Activated CD8-positive, alpha-beta memory T cell treated with anti-CD3 and anti-CD28 coated beads for 48 hours (primary cell): ENCODE data around the gene VRK3.

Experiments
- DNase-seq, 3 experiments: peaks; one replicate each; pipeline ENCODE4 v3.0.0-alpha.2; 2020; ENCODE audit warnings: low read depth in 2 of 3, low spot score in 2 of 3

The VRK3 gene

GRCh38 chr19:49932731-49933131, 92.4 kb downstream of the VRK3 start:
- DNase-seq: no peak

GRCh38 chr19:49932041-49932451, 93.1 kb downstream of the VRK3 start:
- DNase-seq: no peak

DNA sequence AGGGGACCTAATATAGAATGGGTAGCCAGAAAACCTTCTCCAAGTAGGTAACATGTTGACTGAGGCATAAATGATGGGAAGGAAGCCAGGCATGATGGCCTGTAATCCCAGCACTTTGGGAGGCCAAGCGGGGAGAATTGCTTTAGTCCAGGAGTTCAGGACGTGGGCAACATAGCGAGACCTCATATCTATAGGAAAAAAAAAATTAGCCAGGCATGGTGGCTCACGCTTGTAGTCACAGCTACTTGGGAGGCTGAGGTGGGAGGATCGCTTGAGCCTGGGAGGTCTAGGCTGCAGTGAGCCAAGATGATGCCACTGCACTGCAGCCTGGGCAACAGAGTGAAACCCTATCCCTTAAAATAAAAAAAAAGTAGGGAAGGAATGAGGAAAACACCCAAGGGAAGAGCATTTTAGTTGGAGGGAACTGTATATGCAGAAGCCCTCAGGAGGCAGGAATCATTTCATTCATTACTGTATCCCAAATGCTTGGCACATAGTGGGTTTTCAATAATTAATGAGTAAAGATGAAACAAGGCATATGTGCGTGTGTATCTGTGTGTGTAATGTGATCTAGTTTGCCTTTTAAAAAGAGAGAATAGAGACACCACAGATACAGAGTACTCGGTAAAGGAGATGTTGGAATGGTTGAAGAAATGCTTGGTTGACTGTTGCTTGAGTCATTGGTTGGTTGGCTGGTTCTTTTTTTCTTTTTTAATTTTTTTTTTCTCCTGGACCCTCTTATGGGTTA, 93.7 kb downstream of the VRK3 start:
- DNase-seq: no peak

- DNase-seq: no peak
Measured at GRCh38 chr19:49930483-49931011, 94.6 kb downstream of the VRK3 start.

DNA sequence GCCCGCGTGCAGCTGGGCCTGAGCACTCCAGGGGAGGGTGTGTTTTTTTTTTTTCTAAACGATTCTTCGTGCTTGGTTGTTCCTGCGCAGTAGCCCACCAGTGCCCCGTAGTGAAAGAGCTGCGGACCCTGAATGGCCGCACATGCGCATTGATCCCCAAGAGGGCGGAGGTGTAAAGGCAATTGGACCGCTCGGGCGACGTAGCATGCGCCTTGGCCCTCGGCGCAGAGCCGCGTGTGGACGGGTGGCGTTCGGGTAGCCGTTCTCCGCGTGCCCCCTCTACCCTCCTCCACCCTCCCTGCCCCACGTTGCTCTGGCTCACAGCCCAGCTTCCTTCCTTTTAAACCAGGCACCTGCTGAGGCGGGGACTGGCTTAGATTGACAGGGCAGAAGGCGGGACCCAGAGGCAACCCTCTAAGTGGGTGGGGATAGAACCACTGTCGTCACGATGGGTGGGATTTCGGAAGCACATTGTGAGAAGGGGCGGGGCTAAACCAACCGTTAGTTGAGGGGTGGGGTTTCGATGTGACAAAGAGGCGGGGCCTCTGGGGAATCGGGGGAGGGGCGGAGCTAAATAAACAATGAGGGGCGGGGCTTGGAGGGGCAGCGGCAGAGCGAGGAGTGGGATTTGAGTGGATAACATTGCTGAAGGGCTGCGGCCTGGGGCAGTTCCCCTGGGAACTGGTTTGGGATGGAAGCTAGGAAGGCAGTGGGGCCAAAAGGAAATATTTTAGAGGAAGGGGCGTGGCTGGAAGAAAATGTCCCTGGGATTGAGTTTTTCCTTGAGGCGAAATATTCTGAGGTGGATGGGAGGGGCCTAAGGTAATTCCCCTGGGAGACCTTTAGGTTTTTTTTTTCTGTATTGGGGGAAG, 95.3 kb downstream of the VRK3 start:
- peak; percentile 67 to 81 (median 76) for DNase-seq

DNA sequence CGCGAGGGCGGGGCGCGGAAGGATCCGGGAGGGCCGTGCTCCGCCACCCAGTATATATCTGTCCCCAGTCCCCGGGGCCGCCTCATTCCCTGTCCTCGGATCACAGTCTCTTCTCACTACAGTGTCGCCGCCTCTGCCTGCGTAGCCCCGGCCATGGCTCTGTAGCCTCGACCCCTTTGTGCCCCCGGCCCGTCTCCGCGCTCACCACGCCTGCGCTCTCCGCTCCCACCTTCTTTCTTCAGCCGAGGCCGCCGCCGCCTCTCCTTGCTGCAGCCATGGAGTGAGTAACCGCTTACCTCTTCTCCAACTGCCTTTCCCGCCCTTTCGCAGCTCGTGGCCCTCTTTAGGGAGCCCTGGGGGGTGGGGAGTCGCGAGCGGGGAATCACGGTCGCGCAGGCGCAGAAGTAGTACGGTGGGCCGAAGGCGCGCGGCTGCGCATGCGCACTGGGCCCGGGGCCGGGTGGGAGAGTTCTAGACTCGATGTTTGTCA, 96.0 kb downstream of the VRK3 start, which contains the start of the genes ATF5 and NUP62:
Gene ATF5 (plus strand): TSS at position 85 of the 490 bp plus-strand sequence. CDS start 1,646 bp downstream, outside the sequence.
Gene NUP62 (minus strand): TSS at position 384 of the 490 bp plus-strand sequence. CDS start 19,697 bp downstream, outside the sequence.
- peak; percentile 88 to 95 (median 92) for DNase-seq

GRCh38 chr19:49927526-49928264, 97.5 kb downstream of the VRK3 start:
- DNase-seq: no peak

DNA sequence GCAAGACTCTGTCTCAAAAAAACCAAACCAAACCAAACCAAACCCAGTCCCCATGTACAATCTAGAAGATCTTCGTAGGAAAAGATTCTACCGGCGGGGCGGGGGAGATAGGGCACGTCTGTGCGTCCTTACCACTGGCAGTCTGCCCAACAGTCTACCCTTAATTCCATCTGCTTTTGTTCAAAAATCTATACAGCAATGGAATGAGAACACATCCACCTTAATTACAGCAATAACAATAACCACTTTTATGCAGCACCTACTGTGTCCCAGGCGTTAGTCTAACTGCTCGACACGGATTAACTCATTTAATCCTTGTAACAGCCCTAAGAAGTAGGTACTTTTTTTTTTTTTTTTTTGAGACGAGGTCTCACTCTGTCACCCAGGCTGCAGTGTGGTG, 98.7 kb downstream of the VRK3 start:
- DNase-seq: no peak
